Measurements from ENCODE around the gene XPR1. TPM values are rescaled to one million over a fixed set of nuclear protein-coding genes. Genes with fewer than 3 reads are reported as not detected.

Gene XPR1
- total RNA-seq, 1 donor from 2014 or later, result 24.7 TPM

- H3K27me3 Mint-ChIP-seq, result peaks cover 2% of the 10 kb centered on the region
- no peaks in the 10 kb centered on the region for H3K4me1 Mint-ChIP-seq
- H3K27ac Mint-ChIP-seq, result no peak overlapping the region
- no peak for DNase-seq
- no peak overlapping the region for H3K4me3 Mint-ChIP-seq
- intact Hi-C loops (cut with micrococcal nuclease), result no loop called here
- no peaks in the 10 kb centered on the region for H3K36me3 Mint-ChIP-seq (ENCODE audit: low read depth)
- no peaks in the 10 kb centered on the region for H3K9me3 Mint-ChIP-seq
Measured at GRCh38 chr1:180925471-180926051, 293.7 kb downstream of the XPR1 start.

GRCh38 chr1:180926164-180926981 lies 294.6 kb downstream of the XPR1 start:
- no peaks in the 10 kb centered on the region for H3K9me3 Mint-ChIP-seq
- no peaks in the 10 kb centered on the region for H3K36me3 Mint-ChIP-seq (ENCODE audit: low read depth)
- H3K27me3 Mint-ChIP-seq, result peaks cover 2% of the 10 kb centered on the region
- no peaks in the 10 kb centered on the region for H3K4me1 Mint-ChIP-seq
- H3K4me3 Mint-ChIP-seq, result no peak overlapping the region
- no peak overlapping the region for H3K27ac Mint-ChIP-seq
- intact Hi-C loops (cut with micrococcal nuclease), result no loop called here
- DNase-seq, result no peak

- Mint-ChIP-seq H3K36me3 (ENCODE audit: low read depth) (no peaks in the 10 kb centered on the region), H3K27ac (no peak overlapping the region), H3K27me3 (peaks cover 2% of the 10 kb centered on the region), H3K4me3 (no peak overlapping the region), H3K4me1 (no peaks in the 10 kb centered on the region), H3K9me3 (no peaks in the 10 kb centered on the region)
- intact Hi-C loops (cut with micrococcal nuclease), result no loop called here
- no peak for DNase-seq
Measured at GRCh38 chr1:180927348-180927747, 295.5 kb downstream of the XPR1 start.

GRCh38 chr1:180927841-180928240 lies 296.0 kb downstream of the XPR1 start:
- Mint-ChIP-seq H3K27me3 (peaks cover 2% of the 10 kb centered on the region), H3K9me3 (no peaks in the 10 kb centered on the region), H3K36me3 (ENCODE audit: low read depth) (no peaks in the 10 kb centered on the region), H3K4me3 (no peak overlapping the region), H3K4me1 (no peaks in the 10 kb centered on the region), H3K27ac (no peak overlapping the region)
- no peak for DNase-seq
- intact Hi-C loops (cut with micrococcal nuclease), result no loop called here

GRCh38 chr1:180928331-180929230 lies 296.8 kb downstream of the XPR1 start:
- intact Hi-C loops (cut with micrococcal nuclease), result no loop called here

GRCh38 chr1:180929389-180929788 lies 297.6 kb downstream of the XPR1 start:
- H3K9me3 Mint-ChIP-seq, result no peaks in the 10 kb centered on the region
- intact Hi-C loops (cut with micrococcal nuclease), result no loop called here
- H3K4me3 Mint-ChIP-seq, result no peak overlapping the region

More at GRCh38 chr1:180928331-180929230, 296.8 kb downstream of the XPR1 start:
- Mint-ChIP-seq H3K36me3 (ENCODE audit: low read depth) (no peaks in the 10 kb centered on the region), H3K9me3 (no peaks in the 10 kb centered on the region), H3K27ac (no peak overlapping the region), H3K4me1 (no peaks in the 10 kb centered on the region), H3K4me3 (no peak overlapping the region), H3K27me3 (no peaks in the 10 kb centered on the region)
- no peak for DNase-seq

GRCh38 chr1:180930687-180931086 lies 298.9 kb downstream of the XPR1 start:
- Mint-ChIP-seq H3K4me1 (peaks cover 4% of the 10 kb centered on the region), H3K27me3 (no peaks in the 10 kb centered on the region), H3K9me3 (no peaks in the 10 kb centered on the region), H3K36me3 (ENCODE audit: low read depth) (no peaks in the 10 kb centered on the region), H3K4me3 (no peak overlapping the region), H3K27ac (no peak overlapping the region)
- no peak for DNase-seq
- intact Hi-C loops (cut with micrococcal nuclease), result no loop called here

More at GRCh38 chr1:180929389-180929788, 297.6 kb downstream of the XPR1 start:
- Mint-ChIP-seq H3K27me3 (no peaks in the 10 kb centered on the region), H3K4me1 (peaks cover under 1% of the 10 kb centered on the region), H3K27ac (no peak overlapping the region), H3K36me3 (ENCODE audit: low read depth) (no peaks in the 10 kb centered on the region)
- DNase-seq, result no peak

- Mint-ChIP-seq H3K36me3 (ENCODE audit: low read depth) (no peaks in the 10 kb centered on the region), H3K27ac (no peak overlapping the region), H3K27me3 (no peaks in the 10 kb centered on the region), H3K9me3 (no peaks in the 10 kb centered on the region), H3K4me1 (peaks cover 4% of the 10 kb centered on the region), H3K4me3 (no peak overlapping the region)
- DNase-seq, result no peak
- intact Hi-C loops (cut with micrococcal nuclease), result no loop called here
Measured at GRCh38 chr1:180931529-180931928, 299.7 kb downstream of the XPR1 start.

- intact Hi-C loops (cut with micrococcal nuclease), result no loop called here
- H3K4me3 Mint-ChIP-seq, result no peak overlapping the region
- H3K27ac Mint-ChIP-seq, result no peak overlapping the region
- H3K9me3 Mint-ChIP-seq, result no peaks in the 10 kb centered on the region
- peaks cover 4% of the 10 kb centered on the region for H3K4me1 Mint-ChIP-seq
- H3K27me3 Mint-ChIP-seq, result no peaks in the 10 kb centered on the region
- H3K36me3 Mint-ChIP-seq (ENCODE audit: low read depth), result no peaks in the 10 kb centered on the region
- no peak for DNase-seq
Measured at GRCh38 chr1:180932378-180932777, 300.6 kb downstream of the XPR1 start.

- H3K27ac Mint-ChIP-seq, result no peak overlapping the region
- no peaks in the 10 kb centered on the region for H3K36me3 Mint-ChIP-seq (ENCODE audit: low read depth)
- H3K4me3 Mint-ChIP-seq, result no peak overlapping the region
- H3K9me3 Mint-ChIP-seq, result no peaks in the 10 kb centered on the region
- H3K27me3 Mint-ChIP-seq, result no peaks in the 10 kb centered on the region
- intact Hi-C loops (cut with micrococcal nuclease), result no loop called here
- H3K4me1 Mint-ChIP-seq, result peaks cover 4% of the 10 kb centered on the region
- DNase-seq, result no peak
Measured at GRCh38 chr1:180933141-180933540, 301.3 kb downstream of the XPR1 start.

GRCh38 chr1:180934563-180934962 lies 302.7 kb downstream of the XPR1 start:
- Mint-ChIP-seq H3K4me3 (no peak overlapping the region), H3K27ac (no peak overlapping the region), H3K9me3 (no peaks in the 10 kb centered on the region)

GRCh38 chr1:180935326-180936109 lies 303.7 kb downstream of the XPR1 start:
- peaks cover 9% of the 10 kb centered on the region for H3K4me1 Mint-ChIP-seq
- intact Hi-C loops (cut with micrococcal nuclease), result no loop called here

More at GRCh38 chr1:180934563-180934962, 302.7 kb downstream of the XPR1 start:
- H3K36me3 Mint-ChIP-seq (ENCODE audit: low read depth), result no peaks in the 10 kb centered on the region
- H3K27me3 Mint-ChIP-seq, result peaks cover 4% of the 10 kb centered on the region
- peaks cover 7% of the 10 kb centered on the region for H3K4me1 Mint-ChIP-seq
- intact Hi-C loops (cut with micrococcal nuclease), result no loop called here
- DNase-seq, result no peak

More at GRCh38 chr1:180935326-180936109, 303.7 kb downstream of the XPR1 start:
- no peaks in the 10 kb centered on the region for H3K9me3 Mint-ChIP-seq
- peaks cover 5% of the 10 kb centered on the region for H3K27me3 Mint-ChIP-seq
- H3K27ac Mint-ChIP-seq, result no peak overlapping the region
- no peak for DNase-seq
- no peaks in the 10 kb centered on the region for H3K36me3 Mint-ChIP-seq (ENCODE audit: low read depth)
- H3K4me3 Mint-ChIP-seq, result no peak overlapping the region
